Subcutaneous adipose tissue (tissue), 4 donors: ENCODE data around the gene IL4R. TPM values are rescaled to one million over a fixed set of nuclear protein-coding genes. Genes with fewer than 3 reads are reported as not detected.

Source experiments
- CTCF ChIP-seq: fragments of 450-650 bp; IDR thresholded peaks from one replicate; pipeline ENCODE4 v1.5.1; 2016; ENCODE audit warnings: low read depth, mild to moderate bottlenecking, control low read depth, antibody characterized with exemption, moderate library complexity
- total RNA-seq, 4 donors: library from RNA; depleted of rRNA; stranded (reverse); fragments of >200 nt; gene quantifications; one replicate each; pipeline ENCODE4 v1.1.0, GENCODE V29; 2016

The IL4R gene
- total RNA-seq, 4 donors from 2014 or later, result 14.7 to 37.3 (median 30.4) TPM

- TF ChIP-seq CTCF, result no peak
Measured at GRCh38 chr16:27353853-27354252, 40.1 kb downstream of the IL4R start.

GRCh38 chr16:27355610-27356009 is 41.8 kb downstream of the IL4R start:
- no peak for TF ChIP-seq CTCF

- TF ChIP-seq CTCF, result no peak
Measured at GRCh38 chr16:27356794-27357193, 43.0 kb downstream of the IL4R start.

- TF ChIP-seq CTCF, result no peak
Measured at GRCh38 chr16:27359051-27359450, 45.3 kb downstream of the IL4R start.

- TF ChIP-seq CTCF, result no peak
Measured at GRCh38 chr16:27359615-27360014, 45.8 kb downstream of the IL4R start.

GRCh38 chr16:27361987-27362386 is 48.2 kb downstream of the IL4R start:
- TF ChIP-seq CTCF, result no peak

GRCh38 chr16:27362570-27363245 is 48.9 kb downstream of the IL4R start:
- no peak for TF ChIP-seq CTCF
